ENCODE data around the gene LILRB1.

DNA sequence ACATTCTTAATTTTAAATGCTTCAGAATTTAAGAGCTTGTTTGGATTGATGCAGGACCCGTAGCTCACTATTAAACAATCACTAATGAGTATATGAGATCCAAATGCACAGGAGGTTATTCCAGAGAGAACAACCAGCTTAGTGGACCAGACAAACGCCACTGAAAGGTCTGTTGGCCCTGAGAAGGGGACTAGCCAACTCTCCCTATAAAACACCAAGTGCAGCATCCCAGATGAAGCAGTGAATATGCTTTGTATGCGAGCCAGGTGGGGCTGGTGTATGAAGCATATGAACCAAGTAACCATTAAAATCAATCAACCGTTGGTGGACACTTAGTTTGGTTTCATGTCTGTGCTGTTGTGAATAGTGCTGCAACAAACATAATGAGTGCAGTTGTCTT is 9.8 kb upstream of the LILRB1 start:
- TF ChIP-seq, protein P1, sequence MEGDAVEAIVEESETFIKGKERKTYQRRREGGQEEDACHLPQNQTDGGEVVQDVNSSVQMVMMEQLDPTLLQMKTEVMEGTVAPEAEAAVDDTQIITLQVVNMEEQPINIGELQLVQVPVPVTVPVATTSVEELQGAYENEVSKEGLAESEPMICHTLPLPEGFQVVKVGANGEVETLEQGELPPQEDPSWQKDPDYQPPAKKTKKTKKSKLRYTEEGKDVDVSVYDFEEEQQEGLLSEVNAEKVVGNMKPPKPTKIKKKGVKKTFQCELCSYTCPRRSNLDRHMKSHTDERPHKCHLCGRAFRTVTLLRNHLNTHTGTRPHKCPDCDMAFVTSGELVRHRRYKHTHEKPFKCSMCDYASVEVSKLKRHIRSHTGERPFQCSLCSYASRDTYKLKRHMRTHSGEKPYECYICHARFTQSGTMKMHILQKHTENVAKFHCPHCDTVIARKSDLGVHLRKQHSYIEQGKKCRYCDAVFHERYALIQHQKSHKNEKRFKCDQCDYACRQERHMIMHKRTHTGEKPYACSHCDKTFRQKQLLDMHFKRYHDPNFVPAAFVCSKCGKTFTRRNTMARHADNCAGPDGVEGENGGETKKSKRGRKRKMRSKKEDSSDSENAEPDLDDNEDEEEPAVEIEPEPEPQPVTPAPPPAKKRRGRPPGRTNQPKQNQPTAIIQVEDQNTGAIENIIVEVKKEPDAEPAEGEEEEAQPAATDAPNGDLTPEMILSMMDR (IDR thresholded peaks at IDR 0.05) = no peak
- no peak for TF ChIP-seq POLR2AphosphoS5 (IDR thresholded peaks at IDR 0.05)
- TF ChIP-seq POLR2A (IDR thresholded peaks at IDR 0.05) = no peak

All from prostate gland (tissue), 2 donors.